NCI-H2171 (cell line): Measurements from ENCODE around the gene CALCOCO1.
A peak's percentile ranks its signal among the peaks of the same experiment; 100 is the strongest.

Experiments used
- DNase-seq: peaks from one replicate; lab custom pipeline; 2025; lab: John Stamatoyannopoulos, UW

The CALCOCO1 gene

GRCh38 chr12:53751336-53752191 is 24.3 kb upstream of the CALCOCO1 start, which contains the start of gene CISTR:
TSS of gene CISTR (minus strand) at chr12:53751979.
- no peak for DNase-seq

- peak; percentile 68 for DNase-seq
Observed at GRCh38 chr12:53750812-53751335, 23.6 kb upstream of the CALCOCO1 start.

- peak; percentile 68 for DNase-seq
Observed at GRCh38 chr12:53749986-53750811, 22.9 kb upstream of the CALCOCO1 start.

- DNase-seq = no peak
Observed at GRCh38 chr12:53748072-53748840, 21.0 kb upstream of the CALCOCO1 start.

GRCh38 chr12:53747095-53747494 is 19.8 kb upstream of the CALCOCO1 start:
- DNase-seq = no peak

- peak; percentile 81 for DNase-seq
Observed at GRCh38 chr12:53746592-53747092, 19.4 kb upstream of the CALCOCO1 start.

- DNase-seq = no peak
Observed at GRCh38 chr12:53744751-53745150, 17.5 kb upstream of the CALCOCO1 start.

GRCh38 chr12:53744130-53744441 is 16.8 kb upstream of the CALCOCO1 start:
- DNase-seq = no peak

GRCh38 chr12:53743266-53744129 is 16.2 kb upstream of the CALCOCO1 start:
- DNase-seq = no peak

GRCh38 chr12:53740130-53740491 is 12.9 kb upstream of the CALCOCO1 start:
- DNase-seq = no peak

GRCh38 chr12:53739214-53740129 is 12.2 kb upstream of the CALCOCO1 start:
- no peak for DNase-seq

GRCh38 chr12:53738406-53739213 is 11.4 kb upstream of the CALCOCO1 start:
- DNase-seq = peak; percentile 77

- DNase-seq = no peak
Observed at GRCh38 chr12:53737951-53738405, 10.7 kb upstream of the CALCOCO1 start.

- no peak for DNase-seq
Observed at GRCh38 chr12:53737093-53737808, 10.0 kb upstream of the CALCOCO1 start.

- no peak for DNase-seq
Observed at GRCh38 chr12:53736592-53736991, 9.3 kb upstream of the CALCOCO1 start.

- DNase-seq = no peak
Observed at GRCh38 chr12:53735556-53735955, 8.3 kb upstream of the CALCOCO1 start.

GRCh38 chr12:53734425-53734824 is 7.2 kb upstream of the CALCOCO1 start:
- no peak for DNase-seq

GRCh38 chr12:53733807-53734200 is 6.6 kb upstream of the CALCOCO1 start:
- DNase-seq = no peak
